UCSD-AML1 (cell line): Measurements from ENCODE around the gene LGI4.

Experiments
- DNase-seq: peaks from one replicate; lab custom pipeline; 2025; ENCODE audit not compliant: unreplicated experiment; lab: John Stamatoyannopoulos, UW

The LGI4 gene

DNA sequence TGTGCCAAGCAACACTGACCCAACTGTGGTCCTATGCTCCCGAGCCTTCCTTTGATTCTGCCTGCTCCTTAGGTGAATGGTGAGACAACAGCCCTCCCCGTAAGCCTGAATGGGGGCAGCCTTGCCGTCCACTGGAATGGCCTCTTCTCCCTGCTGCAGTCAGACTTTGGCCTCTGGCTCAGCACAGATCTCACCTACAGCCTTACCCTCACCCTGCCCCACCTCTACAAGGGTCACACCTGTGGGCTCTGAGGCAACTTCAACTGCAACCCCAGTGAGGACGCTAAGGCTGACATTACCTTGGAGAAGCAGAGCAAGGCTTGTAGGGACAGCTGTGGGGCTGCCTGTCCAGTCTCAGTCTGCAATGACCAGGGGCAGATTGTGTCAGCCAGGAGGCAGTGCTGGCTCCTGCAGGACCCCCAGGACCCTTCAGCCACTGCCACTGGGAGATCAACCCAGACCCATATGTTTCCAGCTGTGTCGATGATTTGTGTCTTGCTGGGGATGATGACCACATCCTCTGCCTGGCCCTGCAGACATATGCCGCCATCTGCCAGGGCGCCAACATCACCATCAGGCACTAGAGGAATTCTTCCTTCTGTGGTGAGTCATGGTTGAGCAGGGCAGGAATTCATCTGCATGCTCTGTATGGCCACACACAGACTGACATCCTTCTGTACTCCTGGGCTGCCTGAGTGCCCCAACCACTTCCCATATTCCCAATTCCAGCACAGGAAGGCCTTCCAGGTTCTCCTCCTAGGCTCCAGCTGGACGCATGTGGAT is 46.5 kb downstream of the LGI4 start:
- no peak for DNase-seq

DNA sequence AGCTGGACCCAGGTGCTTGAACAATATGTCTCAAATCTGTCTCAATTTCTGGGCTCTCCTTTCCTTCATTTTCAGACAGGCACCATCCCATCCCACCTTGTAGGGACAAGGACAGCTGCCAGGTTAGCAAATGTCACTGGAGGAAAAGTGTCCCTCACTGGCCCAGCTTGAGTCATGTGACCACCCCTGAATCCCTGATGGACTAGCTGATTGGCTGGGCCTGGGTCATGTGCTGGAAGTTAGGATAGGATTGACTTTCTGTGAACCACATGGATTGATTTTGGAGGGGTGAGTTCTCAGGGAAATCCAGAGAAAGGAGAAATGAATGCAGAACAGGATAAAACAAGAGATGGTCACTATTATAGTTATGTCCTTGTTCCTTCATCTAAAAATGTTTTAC is 47.5 kb downstream of the LGI4 start:
- DNase-seq: no peak

DNA sequence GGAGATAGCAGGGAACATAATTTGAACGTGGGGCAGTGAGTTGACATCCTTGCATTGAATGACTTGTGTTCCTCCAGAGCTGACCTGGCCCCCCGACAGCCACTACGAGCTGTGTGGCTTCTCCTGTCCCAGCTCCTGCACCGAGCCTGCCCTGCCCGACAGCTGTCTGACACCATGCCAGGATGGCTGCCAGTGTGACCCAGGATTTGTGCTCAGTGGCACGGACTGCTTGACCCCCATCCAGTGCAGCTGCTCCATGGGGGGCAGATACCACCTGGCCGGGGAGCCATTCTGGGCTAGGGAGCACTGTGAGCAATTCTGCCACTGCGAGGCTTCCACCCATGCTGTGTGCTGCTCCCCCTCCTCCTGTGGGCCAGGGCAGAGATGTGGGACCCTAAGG is 48.4 kb downstream of the LGI4 start:
- no peak for DNase-seq

DNA sequence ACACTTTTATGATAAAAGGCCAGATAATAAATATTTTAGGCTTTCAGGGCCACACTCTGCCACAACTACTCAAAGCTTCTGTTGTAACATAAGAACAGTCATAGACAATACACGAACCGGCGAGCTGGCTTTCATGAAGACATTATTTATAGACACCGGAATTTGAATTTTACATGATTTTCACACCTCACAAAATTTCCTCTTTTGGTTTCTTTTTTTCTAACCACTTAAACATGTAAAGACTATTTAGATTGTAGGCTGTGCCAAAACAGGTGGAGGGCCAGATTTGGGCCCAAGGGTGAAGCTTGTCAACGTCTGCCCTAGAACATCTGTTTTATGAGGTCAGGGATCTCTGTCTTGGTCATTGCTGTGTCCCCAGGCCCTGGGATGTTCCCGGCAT is 48.9 kb downstream of the LGI4 start:
- no peak for DNase-seq

DNA sequence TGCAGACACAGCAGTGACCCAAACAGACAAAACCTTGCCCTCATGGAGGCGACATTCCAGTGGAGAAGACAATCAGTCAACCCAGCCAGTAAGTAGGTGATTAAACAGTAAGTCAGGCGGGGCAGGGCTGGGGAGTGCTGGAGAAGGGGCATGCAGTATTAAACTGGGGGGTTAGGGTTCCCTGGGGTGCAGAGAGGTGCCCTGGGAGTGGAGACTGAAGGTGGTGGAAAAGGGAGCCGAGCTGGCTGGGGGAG is 50.4 kb downstream of the LGI4 start:
- DNase-seq: no peak

DNA sequence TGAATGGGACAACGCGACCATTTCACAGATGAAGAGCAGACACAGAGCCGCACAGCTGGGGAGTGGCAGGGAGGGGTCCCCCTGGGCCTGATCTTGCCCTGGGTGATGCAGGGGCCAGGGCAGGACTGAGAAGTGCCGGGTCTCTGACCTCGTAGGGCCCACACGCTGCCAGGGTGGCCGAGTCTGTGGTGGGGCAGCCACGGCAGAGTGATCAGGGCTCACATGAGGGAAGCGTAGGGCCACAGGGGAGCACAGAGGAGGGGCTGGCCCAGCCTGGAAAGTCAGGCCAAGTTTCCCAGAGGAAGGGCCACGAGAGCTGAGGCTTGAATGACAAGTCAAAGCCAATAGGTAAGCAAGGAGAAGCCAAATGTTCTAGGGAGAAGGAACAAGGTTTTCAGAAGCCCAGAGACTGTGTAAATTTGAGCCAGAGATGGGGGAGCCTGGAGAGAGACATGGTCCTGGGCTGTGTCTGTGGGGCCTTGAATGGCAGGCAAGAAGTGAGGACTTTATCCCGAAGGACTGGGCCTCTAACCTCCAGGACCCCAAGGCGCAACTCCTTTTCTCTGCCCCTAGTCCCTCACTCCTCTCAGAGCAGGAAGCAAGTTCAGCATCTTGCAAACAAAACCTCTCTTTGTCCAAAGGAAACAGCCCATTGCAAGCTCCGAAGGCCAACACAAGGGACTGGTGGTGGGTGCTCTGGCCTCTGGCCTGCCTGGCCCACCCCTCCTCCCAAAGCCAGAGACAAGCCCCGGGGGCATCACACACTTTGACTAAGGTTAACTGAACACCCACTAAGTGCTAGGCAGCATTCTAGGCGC is 51.0 kb downstream of the LGI4 start:
- no peak for DNase-seq

DNA sequence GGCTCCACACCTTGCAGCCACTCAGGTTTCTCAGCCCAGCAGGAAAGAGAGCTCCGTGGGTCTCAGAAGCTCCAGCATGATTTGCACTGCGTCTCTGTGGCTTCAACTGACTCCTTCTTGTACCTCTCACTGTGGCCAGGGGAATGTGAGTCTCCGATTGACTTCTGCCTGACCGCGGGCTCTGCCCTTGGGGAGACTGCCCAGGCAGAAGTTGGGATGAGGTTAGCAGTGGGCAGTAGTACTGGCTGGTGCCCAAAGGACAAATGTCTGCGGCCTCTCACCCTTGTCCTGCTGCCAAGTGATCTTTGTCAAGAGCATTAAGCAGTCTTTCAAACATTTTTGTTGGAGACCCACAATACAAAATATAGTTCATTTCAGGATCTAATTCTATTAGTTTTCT is 53.7 kb downstream of the LGI4 start:
- no peak for DNase-seq

DNA sequence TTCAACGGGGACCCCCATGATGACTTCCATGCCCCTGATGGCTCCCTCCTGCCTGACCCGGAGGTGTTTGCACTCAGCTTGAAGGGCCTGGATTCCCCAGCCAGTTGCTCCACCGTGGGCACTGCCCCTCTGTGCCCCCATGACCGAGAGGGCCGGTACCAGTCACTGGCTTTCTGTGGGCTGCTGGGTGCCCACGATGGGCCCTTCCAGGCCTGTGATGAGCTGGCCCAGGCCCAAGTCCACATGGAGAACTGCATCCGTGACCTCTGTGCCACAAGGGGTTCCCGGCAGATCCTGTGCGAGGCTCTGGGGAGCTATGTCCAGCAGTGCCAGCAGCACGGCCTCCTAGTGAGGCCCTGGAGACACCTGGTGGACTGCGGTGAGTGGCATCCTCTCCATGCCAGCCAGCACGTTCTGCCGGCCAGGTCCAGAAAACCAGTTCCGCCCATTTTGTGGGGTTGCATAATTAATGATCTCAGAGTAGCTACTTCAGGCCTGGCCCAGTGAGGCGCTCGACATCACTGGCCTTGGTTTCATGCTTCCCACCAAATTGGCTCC is 54.2 kb downstream of the LGI4 start:
- DNase-seq: no peak

DNA sequence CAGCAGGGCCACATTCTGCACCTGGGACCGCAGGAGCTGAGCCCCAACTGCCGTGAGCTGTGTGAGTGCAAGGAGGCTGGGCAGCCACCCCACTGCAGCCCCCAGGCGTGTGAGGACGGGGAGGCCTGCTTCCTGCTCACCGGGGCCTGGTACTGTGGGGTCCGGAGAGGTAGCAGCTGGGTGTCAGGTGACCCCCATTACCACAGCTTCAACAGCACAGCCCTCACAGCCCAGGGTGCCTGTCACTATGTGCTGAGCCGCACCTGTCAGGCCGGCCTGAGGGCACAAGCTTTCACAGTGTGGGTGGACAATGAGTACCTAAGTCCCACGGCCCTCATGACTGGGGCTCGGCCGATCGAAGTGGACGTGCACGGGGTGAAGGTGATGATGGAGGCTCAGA is 55.0 kb downstream of the LGI4 start:
- DNase-seq: no peak

DNA sequence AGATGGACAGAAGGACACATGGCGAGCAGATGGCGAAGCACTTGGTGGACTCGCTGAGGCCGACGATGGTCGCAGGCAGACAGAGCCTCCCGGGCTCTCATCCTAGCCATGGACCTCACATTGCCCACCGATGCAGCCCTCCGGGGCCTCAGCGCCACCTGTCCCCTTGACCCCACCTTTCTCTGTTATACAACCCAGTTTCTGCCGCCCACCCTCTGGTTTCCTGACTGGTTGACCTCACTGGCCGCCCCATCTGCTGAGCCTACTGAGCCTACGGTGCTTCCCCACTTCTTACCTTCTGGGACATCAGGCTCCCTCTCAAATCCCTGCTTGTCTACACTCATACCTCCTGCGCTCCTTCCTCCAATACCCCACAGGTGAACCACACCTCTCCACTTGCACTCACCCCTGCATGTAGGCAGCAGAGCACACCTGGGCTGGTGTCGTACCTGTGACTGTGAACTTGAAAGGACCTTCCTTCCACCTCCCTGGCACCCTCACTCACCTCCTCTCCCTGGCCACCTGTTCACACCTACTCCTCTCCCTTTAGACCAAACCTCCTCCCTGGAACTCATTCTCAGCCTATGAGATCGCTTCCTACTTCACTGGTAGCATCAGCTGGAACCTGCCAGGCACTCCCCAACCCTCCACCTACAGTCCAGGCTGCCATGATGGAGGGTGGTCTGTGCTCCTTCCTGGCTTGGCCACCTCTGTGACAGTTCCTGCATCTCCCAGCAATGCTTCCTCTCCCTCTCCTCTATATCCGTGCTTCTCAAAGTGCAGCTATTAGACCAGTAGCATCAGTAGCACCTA is 57.2 kb downstream of the LGI4 start:
- DNase-seq: no peak

DNA sequence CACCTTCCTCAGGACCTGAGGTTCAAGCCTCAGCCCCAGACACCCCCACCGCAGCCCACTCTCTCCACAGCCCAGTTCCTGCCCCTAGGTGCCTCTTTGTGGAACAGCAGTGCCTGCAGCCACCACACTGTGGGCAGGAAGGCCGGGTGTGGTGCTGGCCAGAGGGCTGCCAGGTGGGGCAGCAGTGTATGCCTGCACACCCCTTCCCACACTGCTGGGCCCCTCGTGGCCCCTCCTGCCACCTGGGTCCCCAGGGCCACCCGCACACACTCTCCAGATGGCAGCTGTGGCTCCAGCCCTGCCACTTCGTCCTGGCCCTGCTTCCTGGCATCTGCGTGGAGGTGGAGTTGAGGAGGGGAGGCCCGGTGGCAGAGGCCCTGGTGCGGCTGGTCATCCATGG is 58.2 kb downstream of the LGI4 start:
- DNase-seq: no peak

DNA sequence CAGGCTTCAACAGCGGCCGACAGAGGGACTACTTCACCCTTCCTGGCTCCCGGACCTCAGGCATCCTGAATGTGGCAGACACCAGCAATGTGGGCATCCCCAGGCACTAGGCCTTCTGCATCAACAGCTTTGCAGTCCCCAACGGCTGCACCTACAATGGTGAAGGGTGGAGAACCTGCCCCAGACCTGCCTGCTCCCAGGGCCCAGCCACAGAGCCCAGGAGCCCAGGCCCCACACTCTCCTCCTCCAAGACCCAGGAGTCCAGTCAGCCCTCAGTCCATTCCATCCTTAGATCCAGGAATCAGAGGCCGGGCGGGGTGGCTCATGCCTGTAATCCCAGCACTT is 58.9 kb downstream of the LGI4 start:
- DNase-seq: no peak

DNA sequence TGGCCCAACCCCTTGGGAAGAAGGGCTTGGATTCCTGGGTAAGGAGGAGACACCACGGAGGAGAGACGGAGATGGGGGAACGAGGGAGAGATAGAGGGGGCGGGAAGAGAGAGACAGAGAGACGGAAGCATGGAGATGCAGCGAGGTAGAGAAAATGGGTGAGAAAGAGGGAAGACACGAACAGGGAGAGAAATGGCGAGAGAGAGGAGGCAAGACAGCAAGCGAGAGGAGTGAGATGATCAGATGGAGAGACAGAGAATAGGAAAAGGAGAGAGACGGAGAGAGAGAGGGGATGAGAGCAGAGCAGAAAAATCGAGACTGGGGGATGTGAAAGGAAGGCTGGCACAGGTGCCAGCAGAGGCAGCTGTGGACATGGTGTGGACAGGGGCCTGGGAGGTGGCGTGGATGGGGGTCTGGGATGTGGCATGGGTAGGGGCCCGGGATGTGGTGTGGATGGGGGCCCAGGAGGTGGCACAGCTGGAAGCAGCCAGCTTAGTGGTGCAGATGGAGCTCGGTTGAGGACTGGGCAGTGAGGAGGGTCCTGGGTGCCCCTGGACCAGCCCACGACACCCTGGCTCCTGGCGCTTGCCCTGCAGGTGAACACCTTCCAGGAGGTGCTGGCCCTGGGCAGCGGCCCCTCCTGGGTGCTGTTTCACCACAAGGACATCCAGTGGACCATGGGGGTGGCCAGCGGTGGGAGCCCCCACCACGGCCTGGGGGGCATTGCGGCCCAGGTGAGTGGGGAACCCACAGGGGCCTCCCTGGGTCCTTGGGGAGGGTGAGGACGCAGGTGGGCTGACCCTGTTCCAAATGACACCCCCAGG is 59.4 kb downstream of the LGI4 start:
- DNase-seq: no peak
